Parathyroid adenoma (tissue), 2 donors: ENCODE data around the gene TFB2M.

Experiments
- H2AFZ ChIP-seq: fragments of 300-600 bp; sonication (generic); one replicate; pipeline ENCODE4 v1.7.0; 2017; ENCODE audit warnings: antibody characterized with exemption, mild to moderate bottlenecking
- H3K27ac ChIP-seq: fragments of 300-600 bp; sonication (generic); one replicate; pipeline ENCODE4 v1.7.0; 2017
- H3K27me3 ChIP-seq: fragments of 300-600 bp; sonication (generic); one replicate; pipeline ENCODE4 v1.7.0; 2017; ENCODE audit warnings: low read length; ENCODE audit not compliant: control insufficient read depth, insufficient read depth
- H3K36me3 ChIP-seq: fragments of 300-600 bp; sonication (generic); one replicate; pipeline ENCODE4 v1.7.0; 2017; ENCODE audit warnings: low read length; ENCODE audit not compliant: control insufficient read depth, insufficient read depth
- H3K4me1 ChIP-seq: fragments of 300-600 bp; sonication (generic); one replicate; pipeline ENCODE4 v1.7.0; 2017; ENCODE audit warnings: control low read depth
- H3K4me2 ChIP-seq: fragments of 300-600 bp; sonication (generic); one replicate; pipeline ENCODE4 v1.7.0; 2017; ENCODE audit warnings: low read length
- H3K4me3 ChIP-seq: fragments of 300-600 bp; sonication (generic); one replicate; pipeline ENCODE4 v1.7.0; 2017; ENCODE audit warnings: low read depth, low read length
- H3K79me2 ChIP-seq: fragments of 300-600 bp; sonication (generic); one replicate; pipeline ENCODE4 v1.7.0; 2017; ENCODE audit warnings: control low read depth
- H3K9ac ChIP-seq: fragments of 300-600 bp; sonication (generic); one replicate; pipeline ENCODE4 v1.7.0; 2017; ENCODE audit warnings: mild to moderate bottlenecking
- H3K9me3 ChIP-seq: fragments of 300-600 bp; sonication (generic); one replicate; pipeline ENCODE4 v1.7.0; 2017; ENCODE audit warnings: low read length; ENCODE audit not compliant: control insufficient read depth
- CTCF ChIP-seq: fragments of 300-600 bp; sonication (generic); IDR thresholded peaks from one replicate; pipeline ENCODE4 v1.7.0; 2017; ENCODE audit warnings: antibody characterized with exemption, mild to moderate bottlenecking
- donor health status: primary hyperparathyroidism.

The TFB2M gene

GRCh38 chr1:246580497-246581370, 14.7 kb upstream of the TFB2M start:
- Histone ChIP-seq H3K36me3 (no peaks in the 10 kb centered on the region), H3K79me2 (peaks cover 6% of the 10 kb centered on the region), H3K4me2 (no peak overlapping the region), H3K4me1 (peaks cover 7% of the 10 kb centered on the region), H2AFZ (no peak overlapping the region), H3K9me3 (no peaks in the 10 kb centered on the region), H3K4me3 (no peak overlapping the region), H3K9ac (no peak overlapping the region), H3K27ac (no peak overlapping the region), H3K27me3 (no peaks in the 10 kb centered on the region)
- TF ChIP-seq CTCF, result no peak

GRCh38 chr1:246579818-246580217, 13.8 kb upstream of the TFB2M start:
- Histone ChIP-seq H3K36me3 (no peaks in the 10 kb centered on the region), H3K27ac (no peak overlapping the region), H3K9ac (no peak overlapping the region), H2AFZ (no peak overlapping the region), H3K9me3 (no peaks in the 10 kb centered on the region), H3K27me3 (no peaks in the 10 kb centered on the region), H3K4me2 (no peak overlapping the region), H3K4me3 (no peak overlapping the region), H3K79me2 (peaks cover 9% of the 10 kb centered on the region), H3K4me1 (peaks cover 7% of the 10 kb centered on the region)
- no peak for TF ChIP-seq CTCF

GRCh38 chr1:246577720-246578106, 11.7 kb upstream of the TFB2M start:
- H3K4me3 ChIP-seq, result no peak overlapping the region
- H3K4me2 ChIP-seq, result no peak overlapping the region
- no peak overlapping the region for H3K27ac ChIP-seq
- no peak for TF ChIP-seq CTCF
- no peaks in the 10 kb centered on the region for H3K27me3 ChIP-seq
- H2AFZ ChIP-seq, result no peak overlapping the region
- no peaks in the 10 kb centered on the region for H3K9me3 ChIP-seq
- peaks cover 4% of the 10 kb centered on the region for H3K4me1 ChIP-seq
- no peak overlapping the region for H3K9ac ChIP-seq
- H3K79me2 ChIP-seq, result peaks cover 11% of the 10 kb centered on the region
- H3K36me3 ChIP-seq, result no peaks in the 10 kb centered on the region

GRCh38 chr1:246577082-246577719, 11.1 kb upstream of the TFB2M start:
- Histone ChIP-seq H3K27ac (no peak overlapping the region), H3K36me3 (no peaks in the 10 kb centered on the region), H3K4me3 (no peak overlapping the region), H3K9me3 (no peaks in the 10 kb centered on the region), H2AFZ (no peak overlapping the region), H3K9ac (no peak overlapping the region), H3K4me1 (no peaks in the 10 kb centered on the region), H3K27me3 (no peaks in the 10 kb centered on the region), H3K4me2 (no peak overlapping the region), H3K79me2 (peaks cover 11% of the 10 kb centered on the region)
- no peak for TF ChIP-seq CTCF
